SK-N-SH (cell line): ENCODE measurements around the gene CYP26B1.

Experiments
- CTCF ChIP-seq: fragments of 200-600 bp; sonication (generic); IDR thresholded peaks from 2 replicates; pipeline ENCODE4 v1.6.1; 2017; ENCODE audit warnings: antibody characterized with exemption, mild to moderate bottlenecking, moderate library complexity
- EP300 ChIP-seq, 2 experiments: IDR thresholded peaks; 2 replicates each; pipeline versions ENCODE4 v1.4.0 to v1.6.1; 2012; ENCODE audit warnings: borderline replicate concordance in 1 of 2, low read depth in 1 of 2, low read length in 1 of 2
- EZH2phosphoT487 ChIP-seq: fragments of 200-600 bp; sonication (generic); IDR thresholded peaks from 2 replicates; pipeline ENCODE4 v1.6.1; 2017; ENCODE audit warnings: low read depth, mixed run types, mild to moderate bottlenecking, antibody characterized with exemption, moderate library complexity, borderline replicate concordance
- FOXM1 ChIP-seq: IDR thresholded peaks from 2 replicates; pipeline ENCODE4 v1.4.0; 2012; ENCODE audit warnings: low read depth, mild to moderate bottlenecking
- MAX ChIP-seq: IDR thresholded peaks from 2 replicates; pipeline ENCODE4 v1.4.0; 2012; ENCODE audit warnings: low read depth
- MEF2A ChIP-seq: IDR thresholded peaks from 2 replicates; pipeline ENCODE4 v1.4.0; 2012; ENCODE audit warnings: low read depth, borderline replicate concordance
- MXI1 ChIP-seq: IDR thresholded peaks from 2 replicates; pipeline ENCODE4 v1.6.1; 2012; ENCODE audit warnings: mild to moderate bottlenecking, low read depth, low read length, improper control_type of control experiment
- RAD21 ChIP-seq: IDR thresholded peaks from 2 replicates; pipeline ENCODE4 v1.6.1; 2012; ENCODE audit warnings: mild to moderate bottlenecking, low read length
- RXRA ChIP-seq: IDR thresholded peaks from 2 replicates; pipeline ENCODE4 v1.4.0; 2012; ENCODE audit warnings: low read depth, mild to moderate bottlenecking, borderline replicate concordance
- YY1 ChIP-seq: IDR thresholded peaks from 2 replicates; pipeline ENCODE4 v1.4.0; 2012; ENCODE audit warnings: low read depth, mild to moderate bottlenecking

DNA sequence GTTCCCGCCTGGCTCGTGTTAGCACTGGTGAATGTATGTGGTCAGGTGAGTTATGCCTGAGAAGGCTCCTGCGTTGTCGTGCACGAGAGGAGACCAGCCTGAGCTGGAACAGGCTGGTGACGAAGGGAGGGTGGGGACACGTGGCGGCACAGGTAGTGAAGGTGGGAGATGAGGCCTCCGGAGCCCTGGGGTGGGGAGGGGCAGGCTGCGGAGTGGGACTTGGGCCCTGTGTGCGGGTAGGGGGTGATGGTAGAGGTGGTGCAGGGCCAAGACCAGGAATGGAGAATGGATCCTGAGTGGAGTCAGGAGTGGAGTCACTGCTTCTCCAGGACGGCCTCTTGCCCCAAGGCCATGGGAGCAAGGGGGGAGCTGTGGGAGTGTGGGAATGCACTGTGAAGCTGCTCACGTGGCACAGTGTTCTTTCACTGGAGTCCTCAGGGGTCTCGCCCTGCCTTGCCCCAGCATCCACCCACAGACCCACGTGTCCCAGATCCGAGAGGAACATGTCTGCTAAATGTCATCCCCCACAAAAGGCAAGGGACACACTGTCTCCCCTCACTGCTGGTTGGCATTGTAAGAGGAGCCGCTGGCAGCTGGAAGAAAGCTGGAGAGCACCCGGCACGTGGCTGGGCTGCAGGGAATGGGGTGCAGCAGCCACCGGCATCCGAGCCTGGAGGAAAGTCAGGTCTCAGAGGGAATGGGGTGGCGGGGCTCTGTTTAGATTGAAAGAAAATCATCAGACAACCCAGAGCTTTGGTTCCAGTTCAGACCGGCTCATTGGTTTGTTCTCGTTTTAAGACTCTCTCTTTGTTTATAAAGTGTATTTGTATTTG, 63.7 kb downstream of the CYP26B1 start:
- TF ChIP-seq MAX (no peak), RXRA (no peak), MEF2A (no peak), YY1 (no peak), CTCF (no peak), EZH2phosphoT487 (no peak), EP300 (IDR thresholded peaks at IDR 0.05; ENCODE audit: borderline replicate concordance in 1 of 2, low read depth in 1 of 2, low read length in 1 of 2) (no peak), RAD21 (no peak), MXI1 (no peak), FOXM1 (no peak)
